ENCODE measurements around the gene IL22RA1.

IL22RA1 gene

DNA sequence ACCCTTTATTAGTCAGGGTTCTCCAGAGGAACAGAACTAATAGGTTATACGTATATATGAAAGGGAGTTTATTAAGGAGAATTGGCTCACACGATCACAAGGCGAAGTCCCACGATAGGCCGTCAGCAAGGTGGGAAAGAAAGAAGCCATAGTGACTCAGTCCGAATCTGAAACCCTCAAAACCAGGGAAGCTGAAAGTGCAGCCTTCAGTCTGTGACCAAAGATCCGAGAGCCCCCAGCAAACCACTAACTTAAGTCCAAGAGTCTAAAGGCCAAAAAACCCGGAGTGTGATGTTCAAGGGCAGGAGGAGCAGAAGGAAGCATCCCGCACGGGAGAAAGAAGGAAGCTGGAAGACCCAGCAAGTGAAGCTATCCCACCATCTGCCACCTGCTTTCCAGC lies 34.2 kb upstream of the IL22RA1 start:
- TF ChIP-seq, protein P1, sequence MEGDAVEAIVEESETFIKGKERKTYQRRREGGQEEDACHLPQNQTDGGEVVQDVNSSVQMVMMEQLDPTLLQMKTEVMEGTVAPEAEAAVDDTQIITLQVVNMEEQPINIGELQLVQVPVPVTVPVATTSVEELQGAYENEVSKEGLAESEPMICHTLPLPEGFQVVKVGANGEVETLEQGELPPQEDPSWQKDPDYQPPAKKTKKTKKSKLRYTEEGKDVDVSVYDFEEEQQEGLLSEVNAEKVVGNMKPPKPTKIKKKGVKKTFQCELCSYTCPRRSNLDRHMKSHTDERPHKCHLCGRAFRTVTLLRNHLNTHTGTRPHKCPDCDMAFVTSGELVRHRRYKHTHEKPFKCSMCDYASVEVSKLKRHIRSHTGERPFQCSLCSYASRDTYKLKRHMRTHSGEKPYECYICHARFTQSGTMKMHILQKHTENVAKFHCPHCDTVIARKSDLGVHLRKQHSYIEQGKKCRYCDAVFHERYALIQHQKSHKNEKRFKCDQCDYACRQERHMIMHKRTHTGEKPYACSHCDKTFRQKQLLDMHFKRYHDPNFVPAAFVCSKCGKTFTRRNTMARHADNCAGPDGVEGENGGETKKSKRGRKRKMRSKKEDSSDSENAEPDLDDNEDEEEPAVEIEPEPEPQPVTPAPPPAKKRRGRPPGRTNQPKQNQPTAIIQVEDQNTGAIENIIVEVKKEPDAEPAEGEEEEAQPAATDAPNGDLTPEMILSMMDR (IDR thresholded peaks at IDR 0.05; ENCODE audit: control insufficient read depth, extremely low read depth, insufficient read depth), result no peak
- no peak for DNase-seq (ENCODE audit: low read depth)
- no peak overlapping the region for H3K4me3 ChIP-seq (ENCODE audit: low read depth, low read length)

- DNase-seq (ENCODE audit: low read depth), result no peak
- TF ChIP-seq, protein P1 (IDR thresholded peaks at IDR 0.05; ENCODE audit: control insufficient read depth, extremely low read depth, insufficient read depth), result no peak
- no peak overlapping the region for H3K4me3 ChIP-seq (ENCODE audit: low read depth, low read length)
Observed at GRCh38 chr1:24175033-24175755, 32.3 kb upstream of the IL22RA1 start.

GRCh38 chr1:24173638-24174575 lies 31.0 kb upstream of the IL22RA1 start:
- DNase-seq (ENCODE audit: low read depth), result no peak
- TF ChIP-seq, protein P1 (IDR thresholded peaks at IDR 0.05; ENCODE audit: control insufficient read depth, extremely low read depth, insufficient read depth), result no peak
- no peak overlapping the region for H3K4me3 ChIP-seq (ENCODE audit: low read depth, low read length)

GRCh38 chr1:24172598-24172997 lies 29.7 kb upstream of the IL22RA1 start:
- TF ChIP-seq, protein P1 (IDR thresholded peaks at IDR 0.05; ENCODE audit: control insufficient read depth, extremely low read depth, insufficient read depth), result no peak
- no peak overlapping the region for H3K4me3 ChIP-seq (ENCODE audit: low read depth, low read length)
- no peak for DNase-seq (ENCODE audit: low read depth)

DNA sequence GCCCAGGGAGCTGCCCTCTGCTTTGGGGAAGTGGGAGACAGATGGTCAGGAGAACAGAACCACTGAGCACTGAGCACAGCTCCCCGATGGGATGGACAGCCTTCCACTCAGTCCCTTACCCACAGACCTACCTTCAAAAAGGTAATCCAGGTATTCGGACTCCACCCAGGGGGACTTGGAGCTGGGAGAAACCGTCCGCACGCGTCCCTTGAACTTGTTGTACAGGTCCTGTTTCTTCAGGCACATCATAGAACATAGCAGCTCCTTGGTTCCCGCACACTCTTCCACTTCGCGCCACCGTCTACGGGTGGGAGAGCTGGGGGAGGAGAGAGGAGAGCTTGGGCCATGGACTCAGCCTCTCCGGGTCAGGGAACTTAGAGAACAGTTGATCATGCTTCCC lies 26.3 kb upstream of the IL22RA1 start:
- DNase-seq (ENCODE audit: low read depth), result no peak
- no peak overlapping the region for H3K4me3 ChIP-seq (ENCODE audit: low read depth, low read length)
- TF ChIP-seq, protein P1 (IDR thresholded peaks at IDR 0.05; ENCODE audit: control insufficient read depth, extremely low read depth, insufficient read depth), result no peak

DNA sequence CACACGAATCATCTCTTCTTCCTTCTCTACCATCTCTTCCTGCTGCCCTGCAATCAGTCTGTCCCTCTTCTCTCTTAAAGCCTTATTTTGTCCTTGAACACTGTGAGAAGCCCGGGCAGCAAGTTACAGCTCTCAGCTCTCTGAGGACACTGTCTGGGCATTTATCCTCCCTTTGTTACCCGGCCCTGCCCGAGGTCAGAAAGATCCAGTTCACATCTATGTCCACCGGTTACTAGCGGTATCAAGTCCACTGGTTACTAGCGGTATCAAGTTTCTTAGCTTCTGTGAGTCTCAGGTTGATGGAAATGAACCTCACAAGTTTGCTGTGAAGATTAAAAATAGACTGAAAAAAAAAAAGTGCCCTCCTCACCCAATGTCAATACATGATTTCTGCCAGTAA lies 25.3 kb upstream of the IL22RA1 start:
- no peak for DNase-seq (ENCODE audit: low read depth)
- TF ChIP-seq, protein P1 (IDR thresholded peaks at IDR 0.05; ENCODE audit: control insufficient read depth, extremely low read depth, insufficient read depth), result no peak
- no peak overlapping the region for H3K4me3 ChIP-seq (ENCODE audit: low read depth, low read length)

Measured in LNCaP clone FGC (cell line).